ENCODE data around the gene MOB1A. TPM values are rescaled to one million over a fixed set of nuclear protein-coding genes. Genes with fewer than 3 reads are reported as not detected.
A peak's percentile ranks its signal among the peaks of the same experiment; 100 is the strongest.

The MOB1A gene
- total RNA-seq, 2 experiments from 2014 or later: 110 to 144 TPM

DNA sequence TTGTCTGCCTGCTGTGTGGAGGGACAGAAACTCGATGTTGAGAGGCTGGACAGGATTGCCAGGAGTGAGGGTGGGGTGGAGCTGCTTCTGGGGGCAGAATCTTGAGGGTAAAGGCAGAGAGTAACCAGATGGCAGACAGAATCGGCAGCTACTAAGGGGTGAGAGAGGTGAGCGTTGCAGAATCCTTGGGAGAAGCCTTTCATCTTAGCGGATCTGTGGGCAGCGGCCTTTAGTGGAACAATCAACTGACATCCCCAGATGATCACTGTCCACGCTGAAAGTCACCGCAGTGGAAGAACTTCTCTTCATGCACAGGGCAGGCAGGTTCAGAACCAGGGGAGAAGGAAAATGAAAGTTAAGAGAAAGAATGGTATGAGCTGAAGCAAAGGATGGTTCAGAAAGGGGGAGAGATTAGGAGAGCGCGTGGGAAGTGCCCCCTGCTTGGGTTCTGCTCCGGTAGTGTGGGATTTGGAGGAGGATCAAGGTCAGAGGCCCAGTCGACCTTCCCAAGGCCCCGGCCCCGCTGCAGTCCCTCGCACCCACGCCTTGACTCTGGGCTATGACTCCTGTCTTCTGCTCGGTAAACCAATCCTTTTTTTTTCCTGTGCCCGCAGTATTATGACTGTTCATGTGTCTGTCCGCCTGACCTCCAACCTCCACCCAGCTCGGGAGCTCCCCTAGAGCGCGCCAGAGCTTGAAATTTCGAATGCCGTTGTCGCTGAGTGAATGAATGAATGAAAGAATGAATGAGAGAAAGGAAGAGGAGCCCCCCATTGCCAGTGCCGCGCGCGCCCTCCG, 31.6 kb downstream of the MOB1A start:
- H3K4me3 ChIP-seq (ENCODE audit: low read depth, low read length, poor library complexity, severe bottlenecking): peak overlapping the region; percentile 74
- peak overlapping the region; percentile 47 for H3K27ac ChIP-seq (ENCODE audit: low read depth, low read length, poor library complexity, severe bottlenecking)
- ChIA-PET CTCF (ENCODE audit: unreplicated experiment) (interaction anchor here (0.7 to 2.6 kb wide), 4 partner anchors 60 to 323 kb away, joined by 3 to 10 read pairs (median 4); no protein-coding TSS in a partner anchor), POLR2A (interaction anchor here (0.6 to 2.1 kb wide), 10 partner anchors 12 to 327 kb away, joined by 3 to 6 read pairs (median 4); partner anchors contain the start of genes DGUOK and STAMBP)
- intact Hi-C loops (cut with micrococcal nuclease; ENCODE audit: unreplicated experiment): loop anchor here (1.0 to 10.0 kb wide), 7 partner anchors 52 to 323 kb away; partner anchors contain the start of gene TET3
- H3K9me3 ChIP-seq (ENCODE audit: low read length): no peaks in the 10 kb centered on the region
- H3K79me2 ChIP-seq (ENCODE audit: insufficient read depth, low read depth, low read length): peaks cover 11% of the 10 kb centered on the region; the same call in 1 of the 2 replicates
- H2AFZ ChIP-seq (ENCODE audit: low read length): peak overlapping the region; percentile 81; the same call in 1 of the 2 replicates
- no peaks in the 10 kb centered on the region for H3K9me2 ChIP-seq (ENCODE audit: insufficient read depth, low read length)
- peaks cover 26% of the 10 kb centered on the region for H3K36me3 ChIP-seq (ENCODE audit: insufficient read depth, low read length)
- H3K4me2 ChIP-seq (ENCODE audit: low read length): peak overlapping the region; percentile 83
- no peaks in the 10 kb centered on the region for H4K20me1 ChIP-seq (ENCODE audit: insufficient read depth, low read length)
- DNase-seq (ENCODE audit: low spot score): peak; percentile 73
- H3K4me1 ChIP-seq (ENCODE audit: insufficient read depth, low read length, poor library complexity, severe bottlenecking): peaks cover 16% of the 10 kb centered on the region
- TSS peak; percentile 39 for BruUV-seq (replicated peaks)
- TF ChIP-seq, protein P1, sequence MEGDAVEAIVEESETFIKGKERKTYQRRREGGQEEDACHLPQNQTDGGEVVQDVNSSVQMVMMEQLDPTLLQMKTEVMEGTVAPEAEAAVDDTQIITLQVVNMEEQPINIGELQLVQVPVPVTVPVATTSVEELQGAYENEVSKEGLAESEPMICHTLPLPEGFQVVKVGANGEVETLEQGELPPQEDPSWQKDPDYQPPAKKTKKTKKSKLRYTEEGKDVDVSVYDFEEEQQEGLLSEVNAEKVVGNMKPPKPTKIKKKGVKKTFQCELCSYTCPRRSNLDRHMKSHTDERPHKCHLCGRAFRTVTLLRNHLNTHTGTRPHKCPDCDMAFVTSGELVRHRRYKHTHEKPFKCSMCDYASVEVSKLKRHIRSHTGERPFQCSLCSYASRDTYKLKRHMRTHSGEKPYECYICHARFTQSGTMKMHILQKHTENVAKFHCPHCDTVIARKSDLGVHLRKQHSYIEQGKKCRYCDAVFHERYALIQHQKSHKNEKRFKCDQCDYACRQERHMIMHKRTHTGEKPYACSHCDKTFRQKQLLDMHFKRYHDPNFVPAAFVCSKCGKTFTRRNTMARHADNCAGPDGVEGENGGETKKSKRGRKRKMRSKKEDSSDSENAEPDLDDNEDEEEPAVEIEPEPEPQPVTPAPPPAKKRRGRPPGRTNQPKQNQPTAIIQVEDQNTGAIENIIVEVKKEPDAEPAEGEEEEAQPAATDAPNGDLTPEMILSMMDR (conservative IDR thresholded peaks at IDR 0.05; ENCODE audit: low read length): no peak
- TF ChIP-seq EZH2phosphoT487 (IDR thresholded peaks at IDR 0.05; ENCODE audit: borderline replicate concordance, low read depth, low read length): no peak

DNA sequence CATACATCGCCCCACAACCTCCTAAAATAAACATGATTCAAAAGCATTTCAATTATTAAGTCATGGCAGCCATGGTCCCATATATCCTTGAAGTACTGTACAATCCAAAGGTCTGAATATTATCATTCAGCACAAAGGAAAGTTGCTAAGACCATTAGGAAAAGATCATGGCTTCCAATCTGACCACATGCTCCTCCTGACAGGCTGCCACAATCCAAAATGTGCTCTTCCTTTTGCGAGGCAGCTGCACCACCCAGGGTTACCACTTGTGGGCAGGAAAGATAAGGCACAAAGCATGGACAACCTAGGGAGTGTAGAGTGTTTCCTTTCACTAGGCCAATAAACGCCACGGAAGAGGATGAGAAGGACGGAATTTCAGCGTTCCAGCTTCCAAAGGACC, 36.3 kb downstream of the MOB1A start:
- Histone ChIP-seq H3K4me3 (ENCODE audit: low read depth, low read length, poor library complexity, severe bottlenecking) (no peak overlapping the region), H3K4me2 (ENCODE audit: low read length) (no peak overlapping the region), H3K9me3 (ENCODE audit: low read length) (no peaks in the 10 kb centered on the region), H2AFZ (ENCODE audit: low read length) (no peak overlapping the region), H3K4me1 (ENCODE audit: insufficient read depth, low read length, poor library complexity, severe bottlenecking) (peaks cover 9% of the 10 kb centered on the region), H4K20me1 (ENCODE audit: insufficient read depth, low read length) (no peaks in the 10 kb centered on the region), H3K27ac (ENCODE audit: low read depth, low read length, poor library complexity, severe bottlenecking) (no peak overlapping the region), H3K9me2 (ENCODE audit: insufficient read depth, low read length) (no peaks in the 10 kb centered on the region), H3K36me3 (ENCODE audit: insufficient read depth, low read length) (peaks cover 23% of the 10 kb centered on the region; the same call in 1 of the 2 replicates), H3K79me2 (ENCODE audit: insufficient read depth, low read depth, low read length) (peaks cover 11% of the 10 kb centered on the region; the same call in 1 of the 2 replicates)
- no peak for TF ChIP-seq EZH2phosphoT487 (IDR thresholded peaks at IDR 0.05; ENCODE audit: borderline replicate concordance, low read depth, low read length)
- TF ChIP-seq, protein P1 (conservative IDR thresholded peaks at IDR 0.05; ENCODE audit: low read length): peak; percentile 70
- intact Hi-C loops (cut with micrococcal nuclease; ENCODE audit: unreplicated experiment): loop anchor here (10.0 kb wide), 1 partner anchor 192 kb away; no protein-coding TSS in a partner anchor
- peak; percentile 41 for DNase-seq (ENCODE audit: low spot score)
- ChIA-PET POLR2A (no interaction called here), CTCF (ENCODE audit: unreplicated experiment) (no interaction called here)
- BruUV-seq (replicated peaks): no TSS peak

Measured in OCI-LY7 (cell line).